ENCODE results near the gene HTR3C.

HTR3C gene

GRCh38 chr3:184099806-184100686 lies 47.2 kb downstream of the HTR3C start:
- Histone ChIP-seq H3K4me2 (no peak overlapping the region), H3K79me2 (ENCODE audit: insufficient read depth, low read depth) (no peaks in the 10 kb centered on the region), H3K9ac (no peak overlapping the region), H3K27me3 (ENCODE audit: insufficient read depth, low read depth) (no peaks in the 10 kb centered on the region), H3K4me3 (IDR thresholded peaks at IDR 0.05; ENCODE audit: insufficient read depth, low read depth, low read length) (no peak overlapping the region), H3K27ac (no peak overlapping the region), H4K20me1 (ENCODE audit: insufficient read depth) (no peaks in the 10 kb centered on the region), H3K4me1 (ENCODE audit: low read depth, poor library complexity, severe bottlenecking) (no peaks in the 10 kb centered on the region), H3K36me3 (ENCODE audit: insufficient read depth) (no peaks in the 10 kb centered on the region), H2AFZ (ENCODE audit: low read depth) (no peak overlapping the region)
- TF ChIP-seq, protein P1, sequence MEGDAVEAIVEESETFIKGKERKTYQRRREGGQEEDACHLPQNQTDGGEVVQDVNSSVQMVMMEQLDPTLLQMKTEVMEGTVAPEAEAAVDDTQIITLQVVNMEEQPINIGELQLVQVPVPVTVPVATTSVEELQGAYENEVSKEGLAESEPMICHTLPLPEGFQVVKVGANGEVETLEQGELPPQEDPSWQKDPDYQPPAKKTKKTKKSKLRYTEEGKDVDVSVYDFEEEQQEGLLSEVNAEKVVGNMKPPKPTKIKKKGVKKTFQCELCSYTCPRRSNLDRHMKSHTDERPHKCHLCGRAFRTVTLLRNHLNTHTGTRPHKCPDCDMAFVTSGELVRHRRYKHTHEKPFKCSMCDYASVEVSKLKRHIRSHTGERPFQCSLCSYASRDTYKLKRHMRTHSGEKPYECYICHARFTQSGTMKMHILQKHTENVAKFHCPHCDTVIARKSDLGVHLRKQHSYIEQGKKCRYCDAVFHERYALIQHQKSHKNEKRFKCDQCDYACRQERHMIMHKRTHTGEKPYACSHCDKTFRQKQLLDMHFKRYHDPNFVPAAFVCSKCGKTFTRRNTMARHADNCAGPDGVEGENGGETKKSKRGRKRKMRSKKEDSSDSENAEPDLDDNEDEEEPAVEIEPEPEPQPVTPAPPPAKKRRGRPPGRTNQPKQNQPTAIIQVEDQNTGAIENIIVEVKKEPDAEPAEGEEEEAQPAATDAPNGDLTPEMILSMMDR (conservative IDR thresholded peaks at IDR 0.05; ENCODE audit: low read depth, low read length) = no peak

All from KMS-11 (cell line).